CD4-positive, alpha-beta T cell treated with Interleukin-17A for 1 hour (primary cell): ENCODE data around the gene PRSS53.

ENCODE experiments used
- DNase-seq: peaks from one replicate; pipeline ENCODE4 v3.0.0-alpha.2; 2020

Gene PRSS53

GRCh38 chr16:31093132-31093703 lies 4.5 kb upstream of the PRSS53 start:
- DNase-seq, result no peak

GRCh38 chr16:31092330-31092729 lies 3.6 kb upstream of the PRSS53 start:
- no peak for DNase-seq

- no peak for DNase-seq
These were observed 1.8 kb upstream of the PRSS53 start for GRCh38 chr16:31090540-31090939.

GRCh38 chr16:31089199-31089598 lies 456 bp upstream of the PRSS53 start:
- no peak for DNase-seq

- DNase-seq, result no peak
These were observed 772 bp downstream of the PRSS53 start for GRCh38 chr16:31087971-31088370.

GRCh38 chr16:31087481-31087880 lies 1.3 kb downstream of the PRSS53 start:
- DNase-seq, result no peak

GRCh38 chr16:31086629-31086906 lies 2.2 kb downstream of the PRSS53 start:
- DNase-seq, result no peak

GRCh38 chr16:31085873-31086628 lies 2.7 kb downstream of the PRSS53 start:
- DNase-seq, result no peak

- DNase-seq, result no peak
These were observed 3.3 kb downstream of the PRSS53 start for GRCh38 chr16:31085411-31085810.

- no peak for DNase-seq
These were observed 4.0 kb downstream of the PRSS53 start for GRCh38 chr16:31084584-31085302.

DNA sequence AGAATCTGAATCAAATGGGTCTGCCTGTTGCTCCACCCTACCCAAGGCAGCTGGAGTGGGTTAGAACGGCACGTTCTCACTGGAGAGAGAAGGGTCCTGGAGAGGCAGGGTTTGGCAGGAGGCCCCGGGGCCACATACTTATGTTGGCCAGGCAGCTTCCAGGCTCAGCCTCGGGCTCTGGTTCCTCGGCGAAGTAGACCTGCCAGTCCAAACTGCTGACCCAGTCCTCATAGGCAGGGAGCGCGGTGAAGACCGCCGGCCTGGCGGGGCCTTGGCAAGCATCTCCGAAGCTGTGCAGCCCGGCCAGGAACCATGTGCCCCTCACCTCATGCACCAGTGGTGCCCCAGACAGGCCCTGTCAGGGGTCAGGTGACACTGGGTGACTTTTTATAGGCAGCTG lies 4.8 kb downstream of the PRSS53 start:
- DNase-seq, result no peak

- DNase-seq, result no peak
These were observed 5.2 kb downstream of the PRSS53 start for GRCh38 chr16:31083556-31083955.

GRCh38 chr16:31083081-31083480 lies 5.7 kb downstream of the PRSS53 start:
- DNase-seq, result no peak

DNA sequence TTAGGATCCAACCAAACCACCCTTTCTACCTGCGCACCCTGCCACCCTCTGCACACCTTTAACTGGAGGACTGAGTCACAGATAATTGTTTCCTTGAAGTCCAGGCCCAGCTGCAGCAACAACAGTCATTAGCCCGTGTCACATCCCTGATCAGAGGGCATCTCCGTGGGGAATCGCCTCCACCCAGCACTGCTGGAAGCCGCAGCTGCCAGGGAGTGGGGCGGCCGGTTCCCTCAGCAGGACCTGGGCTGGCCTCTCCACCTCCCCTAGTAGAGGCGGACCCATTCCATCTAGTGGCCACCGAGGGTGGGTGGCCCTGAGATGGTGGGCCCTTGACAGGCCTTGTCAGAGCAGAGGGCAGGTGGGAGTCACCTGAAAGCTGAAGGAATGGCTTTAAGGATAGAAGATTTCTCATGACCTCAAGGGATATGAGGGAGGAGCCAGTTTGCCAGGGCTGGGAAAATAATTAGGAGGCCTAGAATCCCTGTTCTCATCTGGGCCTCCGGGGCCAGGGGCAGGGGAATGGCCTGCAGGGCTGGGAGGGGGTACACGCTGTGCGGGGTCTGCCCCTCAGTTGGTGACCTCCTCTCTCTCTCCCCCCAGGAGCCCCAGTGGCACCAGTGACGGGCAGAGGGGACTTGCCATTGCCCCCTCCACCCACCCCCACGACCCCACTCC lies 6.2 kb downstream of the PRSS53 start:
- DNase-seq, result no peak

- DNase-seq, result no peak
These were observed 7.1 kb downstream of the PRSS53 start for GRCh38 chr16:31081428-31082351.

GRCh38 chr16:31080756-31081419 lies 7.9 kb downstream of the PRSS53 start:
- no peak for DNase-seq

DNA sequence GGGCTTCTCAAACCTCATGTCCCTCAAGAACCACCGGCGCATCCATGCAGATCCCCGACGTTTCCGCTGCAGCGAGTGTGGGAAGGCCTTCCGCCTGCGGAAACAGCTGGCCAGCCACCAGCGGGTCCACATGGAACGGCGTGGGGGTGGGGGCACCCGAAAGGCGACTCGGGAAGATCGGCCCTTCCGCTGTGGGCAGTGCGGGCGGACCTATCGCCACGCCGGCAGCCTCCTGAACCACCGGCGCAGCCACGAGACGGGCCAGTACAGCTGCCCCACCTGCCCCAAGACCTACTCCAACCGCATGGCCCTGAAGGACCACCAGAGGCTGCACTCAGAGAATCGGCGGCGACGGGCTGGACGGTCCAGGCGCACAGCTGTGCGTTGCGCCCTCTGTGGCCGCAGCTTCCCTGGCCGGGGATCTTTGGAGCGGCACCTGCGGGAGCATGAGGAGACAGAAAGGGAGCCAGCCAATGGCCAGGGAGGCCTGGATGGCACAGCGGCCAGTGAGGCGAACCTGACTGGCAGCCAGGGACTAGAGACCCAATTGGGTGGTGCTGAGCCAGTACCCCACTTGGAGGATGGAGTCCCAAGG lies 8.6 kb downstream of the PRSS53 start:
- no peak for DNase-seq

GRCh38 chr16:31079342-31079944 lies 9.3 kb downstream of the PRSS53 start:
- no peak for DNase-seq

- DNase-seq, result no peak
These were observed 10.0 kb downstream of the PRSS53 start for GRCh38 chr16:31078597-31079341.

GRCh38 chr16:31077592-31078396 lies 10.9 kb downstream of the PRSS53 start:
- no peak for DNase-seq
